ENCODE data around the gene DLG2.

DNA sequence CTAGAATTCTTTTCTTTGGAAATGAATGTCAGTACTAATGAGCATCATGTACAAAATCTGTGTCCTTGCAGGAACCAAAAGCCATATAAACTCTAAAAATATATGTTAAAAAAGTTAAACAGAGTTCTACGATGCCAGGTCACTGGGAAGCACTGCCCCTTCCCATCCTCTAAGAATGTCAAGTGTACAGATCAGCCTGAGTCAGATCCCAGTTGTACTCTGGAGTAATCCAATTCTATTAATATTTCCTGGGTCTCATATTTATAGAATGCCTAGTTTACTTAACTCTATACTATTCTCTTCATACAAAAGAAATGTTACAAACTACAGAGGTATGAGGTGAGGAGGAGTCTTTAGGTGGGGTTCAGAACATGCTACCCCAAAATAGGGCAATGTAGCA is 460.1 kb downstream of the DLG2 start:
- TF ChIP-seq, protein P1, sequence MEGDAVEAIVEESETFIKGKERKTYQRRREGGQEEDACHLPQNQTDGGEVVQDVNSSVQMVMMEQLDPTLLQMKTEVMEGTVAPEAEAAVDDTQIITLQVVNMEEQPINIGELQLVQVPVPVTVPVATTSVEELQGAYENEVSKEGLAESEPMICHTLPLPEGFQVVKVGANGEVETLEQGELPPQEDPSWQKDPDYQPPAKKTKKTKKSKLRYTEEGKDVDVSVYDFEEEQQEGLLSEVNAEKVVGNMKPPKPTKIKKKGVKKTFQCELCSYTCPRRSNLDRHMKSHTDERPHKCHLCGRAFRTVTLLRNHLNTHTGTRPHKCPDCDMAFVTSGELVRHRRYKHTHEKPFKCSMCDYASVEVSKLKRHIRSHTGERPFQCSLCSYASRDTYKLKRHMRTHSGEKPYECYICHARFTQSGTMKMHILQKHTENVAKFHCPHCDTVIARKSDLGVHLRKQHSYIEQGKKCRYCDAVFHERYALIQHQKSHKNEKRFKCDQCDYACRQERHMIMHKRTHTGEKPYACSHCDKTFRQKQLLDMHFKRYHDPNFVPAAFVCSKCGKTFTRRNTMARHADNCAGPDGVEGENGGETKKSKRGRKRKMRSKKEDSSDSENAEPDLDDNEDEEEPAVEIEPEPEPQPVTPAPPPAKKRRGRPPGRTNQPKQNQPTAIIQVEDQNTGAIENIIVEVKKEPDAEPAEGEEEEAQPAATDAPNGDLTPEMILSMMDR (IDR thresholded peaks at IDR 0.05): no peak
- TF ChIP-seq POLR2AphosphoS5 (IDR thresholded peaks at IDR 0.05): no peak
- no peak for TF ChIP-seq POLR2A (IDR thresholded peaks at IDR 0.05; ENCODE audit: low read depth)
- no peak for TF ChIP-seq EP300 (IDR thresholded peaks at IDR 0.05)
